NCI-H2227 (cell line): ENCODE data around the gene NRK.
"Not testable (repeated sequence)": the region's sequence is repeated elsewhere in the genome, so short reads cannot be mapped to it uniquely, and the experiment has no call there.

Experiments
- DNase-seq: peaks from one replicate; lab custom pipeline; 2025; ENCODE audit not compliant: unreplicated experiment; lab: John Stamatoyannopoulos, UW

The NRK gene, protein sequence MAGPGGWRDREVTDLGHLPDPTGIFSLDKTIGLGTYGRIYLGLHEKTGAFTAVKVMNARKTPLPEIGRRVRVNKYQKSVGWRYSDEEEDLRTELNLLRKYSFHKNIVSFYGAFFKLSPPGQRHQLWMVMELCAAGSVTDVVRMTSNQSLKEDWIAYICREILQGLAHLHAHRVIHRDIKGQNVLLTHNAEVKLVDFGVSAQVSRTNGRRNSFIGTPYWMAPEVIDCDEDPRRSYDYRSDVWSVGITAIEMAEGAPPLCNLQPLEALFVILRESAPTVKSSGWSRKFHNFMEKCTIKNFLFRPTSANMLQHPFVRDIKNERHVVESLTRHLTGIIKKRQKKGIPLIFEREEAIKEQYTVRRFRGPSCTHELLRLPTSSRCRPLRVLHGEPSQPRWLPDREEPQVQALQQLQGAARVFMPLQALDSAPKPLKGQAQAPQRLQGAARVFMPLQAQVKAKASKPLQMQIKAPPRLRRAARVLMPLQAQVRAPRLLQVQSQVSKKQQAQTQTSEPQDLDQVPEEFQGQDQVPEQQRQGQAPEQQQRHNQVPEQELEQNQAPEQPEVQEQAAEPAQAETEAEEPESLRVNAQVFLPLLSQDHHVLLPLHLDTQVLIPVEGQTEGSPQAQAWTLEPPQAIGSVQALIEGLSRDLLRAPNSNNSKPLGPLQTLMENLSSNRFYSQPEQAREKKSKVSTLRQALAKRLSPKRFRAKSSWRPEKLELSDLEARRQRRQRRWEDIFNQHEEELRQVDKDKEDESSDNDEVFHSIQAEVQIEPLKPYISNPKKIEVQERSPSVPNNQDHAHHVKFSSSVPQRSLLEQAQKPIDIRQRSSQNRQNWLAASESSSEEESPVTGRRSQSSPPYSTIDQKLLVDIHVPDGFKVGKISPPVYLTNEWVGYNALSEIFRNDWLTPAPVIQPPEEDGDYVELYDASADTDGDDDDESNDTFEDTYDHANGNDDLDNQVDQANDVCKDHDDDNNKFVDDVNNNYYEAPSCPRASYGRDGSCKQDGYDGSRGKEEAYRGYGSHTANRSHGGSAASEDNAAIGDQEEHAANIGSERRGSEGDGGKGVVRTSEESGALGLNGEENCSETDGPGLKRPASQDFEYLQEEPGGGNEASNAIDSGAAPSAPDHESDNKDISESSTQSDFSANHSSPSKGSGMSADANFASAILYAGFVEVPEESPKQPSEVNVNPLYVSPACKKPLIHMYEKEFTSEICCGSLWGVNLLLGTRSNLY (N-terminal part only)

DNA sequence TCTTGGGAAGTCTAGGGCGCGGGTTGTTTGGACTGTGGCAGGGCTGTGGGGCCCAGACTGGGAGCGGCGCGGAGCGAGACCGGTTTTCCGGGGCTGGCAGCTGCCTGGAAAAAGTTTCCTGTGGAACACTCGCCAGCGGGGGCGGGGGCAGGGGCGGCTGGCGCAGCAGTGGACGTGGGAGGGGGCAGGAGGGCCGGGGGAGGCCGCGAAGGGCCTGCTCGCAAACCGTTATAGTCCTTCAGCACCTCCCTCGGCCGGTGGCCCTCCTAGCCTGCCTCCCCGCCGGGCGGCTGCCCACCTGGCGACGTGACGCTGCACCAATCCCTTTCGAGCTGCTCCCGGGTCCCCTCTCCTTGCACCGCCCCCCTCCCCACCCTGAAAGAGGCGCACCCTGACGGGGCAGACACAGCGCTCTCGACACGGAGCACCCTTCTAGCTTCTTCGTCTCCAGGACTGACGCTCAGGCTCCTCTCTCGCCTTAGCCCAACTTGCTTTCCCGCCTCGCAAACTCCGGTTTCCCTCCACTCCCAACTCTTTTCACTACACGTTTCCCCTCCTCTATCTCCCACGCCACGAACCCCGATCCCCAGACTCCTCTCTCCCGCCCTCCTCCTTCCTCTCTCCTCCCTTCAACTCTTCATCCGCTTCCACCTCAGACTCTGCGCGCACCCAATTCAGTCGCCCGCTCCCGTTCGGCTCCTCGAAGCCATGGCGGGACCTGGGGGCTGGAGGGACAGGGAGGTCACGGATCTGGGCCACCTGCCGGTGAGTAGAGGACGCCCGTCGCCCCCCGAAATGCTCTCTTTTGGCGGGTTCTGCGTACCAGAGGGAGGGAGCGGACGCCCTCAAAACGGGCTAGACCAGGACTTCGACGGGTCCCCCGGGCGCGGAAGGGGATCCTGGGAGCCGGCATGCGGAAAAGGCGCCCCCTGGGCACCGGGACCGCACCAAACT lies at the start of gene NRK:
TSS of gene NRK (plus strand) at position 402 of the 954 bp plus-strand sequence. CDS start at position 709, 307 bp downstream.
- no peak for DNase-seq

DNA sequence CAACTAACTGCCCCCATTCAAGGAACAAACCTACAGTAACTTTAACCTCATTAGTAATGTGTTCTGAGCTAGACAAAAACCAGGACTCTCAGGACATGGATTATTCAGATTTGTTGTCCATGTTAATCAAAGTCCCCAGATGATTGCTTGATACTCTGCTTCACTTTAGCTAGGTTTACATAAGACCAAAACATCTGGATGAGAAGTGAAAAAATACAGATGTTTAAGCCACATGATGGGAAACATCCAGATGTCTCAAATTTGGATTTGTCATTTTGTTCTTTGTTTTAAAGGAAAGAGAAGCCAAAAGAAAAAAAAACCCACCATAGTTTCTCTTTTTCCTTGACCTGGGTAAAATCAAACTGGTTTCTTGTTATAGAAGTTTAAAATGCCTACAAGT lies 48.5 kb upstream of the NRK start:
- DNase-seq = no peak

DNA sequence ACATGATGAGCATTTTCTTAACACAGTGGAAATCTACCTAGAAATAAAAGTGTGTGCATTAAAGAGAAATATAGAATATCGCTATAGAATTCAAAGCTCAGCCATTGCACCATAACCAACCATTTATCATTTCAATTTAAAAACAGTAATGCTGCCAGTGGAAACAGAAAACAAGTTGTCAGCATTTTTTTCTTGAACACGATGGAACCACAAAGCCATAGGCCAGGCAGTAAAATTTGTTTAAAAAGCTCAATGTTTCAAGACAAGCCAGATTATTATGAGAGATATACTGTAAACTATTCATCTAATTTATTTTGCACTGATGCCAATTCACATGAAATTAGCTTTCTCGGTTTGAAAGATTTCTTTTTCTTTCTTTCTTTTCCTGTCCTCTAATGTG lies 46.7 kb upstream of the NRK start:
- DNase-seq = no peak

DNA sequence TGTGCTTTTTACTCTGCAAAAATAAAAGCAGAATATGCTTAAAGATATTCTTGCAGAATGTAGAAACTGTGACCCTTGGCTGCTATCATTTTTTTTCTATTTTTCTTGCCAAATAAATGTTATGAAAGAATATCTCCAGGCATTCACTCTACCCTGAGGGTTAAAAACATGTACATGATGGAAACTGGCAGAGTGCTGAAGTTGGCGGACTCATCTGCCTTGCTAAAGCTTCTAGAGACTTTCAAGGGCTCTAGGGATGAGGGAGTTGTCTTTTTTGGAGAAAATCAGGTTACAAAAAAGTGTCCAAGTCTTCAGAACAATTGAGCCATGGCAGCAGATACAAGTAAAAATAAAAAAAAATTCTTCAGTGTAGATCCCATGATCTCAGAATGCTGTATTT lies 40.5 kb upstream of the NRK start:
- no peak for DNase-seq

DNA sequence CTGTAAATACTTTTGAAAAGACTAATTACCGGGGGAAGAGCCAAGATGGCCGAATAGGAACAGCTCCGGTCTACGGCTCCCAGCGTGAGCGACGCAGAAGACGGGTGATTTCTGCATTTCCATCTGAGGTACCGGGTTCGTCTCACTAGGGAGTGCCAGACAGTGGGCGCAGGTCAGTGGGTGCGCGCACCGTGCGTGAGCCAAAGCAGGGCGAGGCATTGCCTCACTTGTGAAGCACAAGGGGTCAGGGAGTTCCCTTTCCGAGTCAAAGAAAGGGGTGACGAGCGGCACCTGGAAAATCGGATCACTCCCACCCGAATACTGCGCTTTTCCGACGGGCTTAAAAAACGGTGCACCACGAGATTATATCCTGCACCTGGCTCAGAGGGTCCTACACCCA lies 25.5 kb upstream of the NRK start:
- DNase-seq = not testable (repeated sequence)

DNA sequence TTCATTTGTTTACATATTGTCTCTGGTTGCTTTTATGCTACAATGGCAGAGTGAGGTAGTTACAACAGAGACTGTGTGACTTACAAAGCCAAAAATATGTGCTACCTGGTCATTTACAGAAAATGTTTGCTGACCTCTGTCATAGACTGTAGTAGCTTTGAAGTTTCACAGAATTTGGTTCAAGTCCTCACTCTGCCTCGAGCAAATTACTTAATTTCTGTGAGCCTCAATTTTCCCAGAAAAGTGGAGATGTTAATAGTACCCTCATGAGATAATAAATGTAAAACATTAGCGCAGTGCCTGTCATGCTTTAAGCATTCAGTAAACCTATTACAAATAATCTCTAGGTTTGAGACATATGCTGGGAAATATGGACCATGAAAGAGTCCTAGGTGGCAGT lies 18.4 kb upstream of the NRK start:
- DNase-seq = no peak

DNA sequence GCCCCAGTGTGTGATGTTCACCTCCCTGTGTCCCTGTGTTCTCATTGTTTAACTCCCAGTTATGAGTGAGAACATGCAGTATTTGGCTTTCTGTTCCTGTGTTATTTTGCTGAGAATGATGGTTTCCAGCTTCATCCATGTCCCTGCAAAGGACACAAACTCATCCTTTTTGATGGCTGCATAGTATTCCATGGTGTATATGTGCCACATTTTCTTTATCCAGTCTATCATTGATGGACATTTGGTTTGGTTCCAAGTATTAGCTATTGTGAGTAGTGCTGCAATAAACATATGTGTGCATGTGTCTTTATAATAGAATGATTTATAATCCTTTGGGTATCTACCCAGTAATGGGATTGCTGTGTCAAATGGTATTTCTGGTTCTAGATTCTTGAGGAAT lies 16.7 kb upstream of the NRK start:
- not testable (repeated sequence) for DNase-seq

DNA sequence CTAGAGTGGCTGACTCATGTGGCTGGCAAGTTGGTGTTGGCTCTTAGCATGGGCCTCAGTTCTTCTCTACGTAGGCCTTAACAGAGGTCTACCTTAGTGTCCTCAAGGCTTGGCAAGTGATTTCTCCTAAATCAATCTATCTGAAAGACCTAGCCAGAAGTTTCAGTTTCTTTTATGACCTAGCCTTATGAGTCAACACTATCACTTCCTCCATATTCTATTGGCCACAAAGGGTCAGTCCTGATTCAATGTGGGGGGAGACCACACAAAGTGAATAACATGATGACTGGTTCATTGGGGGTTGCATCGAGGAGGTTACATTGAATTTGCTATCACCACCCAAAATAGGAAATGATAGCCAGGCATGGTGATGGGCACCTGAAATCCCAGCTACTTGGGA lies 5.8 kb upstream of the NRK start:
- DNase-seq = no peak

DNA sequence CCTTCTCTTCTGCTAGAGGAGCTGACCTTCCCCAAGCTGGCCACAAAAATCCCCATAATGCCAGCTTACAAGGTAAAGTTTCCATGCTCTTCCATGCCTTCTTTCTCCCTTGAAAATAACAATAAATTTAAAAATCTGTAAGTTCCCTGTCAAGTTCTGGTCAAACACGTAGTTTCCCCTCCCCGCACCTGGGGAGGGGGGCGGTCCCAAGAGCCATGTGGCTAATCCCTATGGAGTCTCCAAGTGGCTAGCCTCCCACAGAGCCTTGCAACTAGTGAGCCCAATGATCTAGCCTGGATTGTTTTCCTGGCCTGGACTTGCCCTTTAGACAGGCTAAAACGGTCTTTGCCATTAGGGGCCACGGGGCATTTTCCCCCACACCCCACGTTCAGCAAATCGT lies 2.1 kb upstream of the NRK start:
- no peak for DNase-seq

DNA sequence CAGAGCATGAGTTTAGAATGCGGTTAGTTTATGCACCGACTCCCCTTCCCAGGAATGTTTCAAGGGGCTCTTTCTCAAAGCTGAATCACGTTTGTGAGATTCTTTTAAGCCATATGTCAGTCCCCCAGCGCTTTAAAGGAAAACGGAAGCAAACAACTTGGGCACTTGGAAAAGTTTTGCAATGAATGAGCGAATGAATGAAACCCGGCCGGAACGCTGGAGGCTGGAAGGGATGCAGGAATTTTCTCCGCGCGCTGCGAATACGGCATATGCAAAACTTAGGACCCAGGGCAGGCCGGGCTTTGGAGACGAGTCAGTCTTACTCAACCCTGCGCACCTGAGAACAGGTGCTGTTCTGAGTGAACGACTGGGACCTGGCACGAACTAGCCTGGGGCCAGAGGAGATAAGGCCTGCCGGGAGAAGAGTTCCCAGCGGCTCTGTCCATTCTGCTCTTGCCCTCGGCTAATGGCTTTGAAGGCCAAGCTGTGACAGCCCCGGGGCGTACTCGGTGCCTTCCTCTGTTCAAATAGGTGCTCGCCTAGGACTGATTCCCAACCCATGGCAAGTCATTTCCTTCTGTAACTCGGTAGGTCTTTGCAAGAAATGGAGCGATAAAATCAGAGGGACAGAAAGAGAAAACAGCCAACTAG lies 743 bp upstream of the NRK start:
- DNase-seq = no peak

DNA sequence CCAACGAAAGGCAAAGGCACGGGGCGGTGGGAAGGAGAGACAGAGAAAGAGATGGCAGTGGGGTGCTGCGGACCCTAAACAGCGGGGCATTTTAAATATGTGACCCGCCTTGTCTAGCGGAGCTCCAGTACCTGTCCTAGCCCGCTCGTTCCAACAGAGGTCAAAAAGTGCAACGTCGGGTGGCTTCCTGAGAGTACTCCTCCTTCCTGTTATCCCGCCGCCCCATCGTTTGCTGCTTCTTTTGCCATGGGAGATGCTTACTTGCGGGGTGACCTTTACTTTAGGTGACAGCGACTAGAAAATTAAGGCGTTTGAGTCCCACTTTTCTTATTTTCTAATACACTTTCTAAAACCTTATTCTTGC lies 735 bp downstream of the NRK start:
- DNase-seq = no peak

DNA sequence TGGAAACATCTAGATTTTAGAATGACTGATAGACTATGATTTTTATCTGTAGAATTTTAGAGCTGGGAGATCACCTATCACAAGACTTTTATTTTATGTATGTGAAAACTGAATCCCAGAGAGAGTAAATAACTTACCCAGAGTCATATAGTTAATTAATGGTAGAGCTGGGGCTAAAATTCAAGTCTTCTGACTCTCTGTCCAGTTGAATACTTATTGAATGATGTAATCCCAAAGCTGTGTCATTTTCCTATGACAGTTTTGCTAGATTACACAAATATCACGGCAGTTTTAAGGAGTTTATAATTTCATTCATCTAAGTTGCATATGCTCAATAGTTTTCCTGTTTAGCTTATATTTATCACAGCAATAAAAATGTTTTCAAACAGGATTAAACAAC lies 6.7 kb downstream of the NRK start:
- DNase-seq = no peak

DNA sequence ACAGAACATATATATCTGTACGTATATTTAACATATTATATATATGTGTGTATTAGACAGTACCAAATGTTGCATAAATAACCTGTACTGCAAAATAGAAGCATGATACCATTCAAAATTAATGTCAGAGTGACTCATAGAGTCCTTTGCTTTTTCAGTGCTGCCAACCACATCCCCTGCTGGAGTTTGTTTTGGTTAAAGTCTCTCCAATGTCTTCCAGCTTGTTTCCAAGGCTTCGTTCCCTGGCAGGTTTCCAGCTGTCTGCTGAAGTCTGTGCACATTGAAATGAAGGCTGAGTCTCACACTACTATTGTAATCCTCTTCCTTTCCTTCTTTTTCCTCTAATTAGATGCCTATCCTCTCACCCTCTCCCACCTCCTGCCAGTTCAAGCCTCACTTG lies 14.9 kb downstream of the NRK start:
- no peak for DNase-seq

DNA sequence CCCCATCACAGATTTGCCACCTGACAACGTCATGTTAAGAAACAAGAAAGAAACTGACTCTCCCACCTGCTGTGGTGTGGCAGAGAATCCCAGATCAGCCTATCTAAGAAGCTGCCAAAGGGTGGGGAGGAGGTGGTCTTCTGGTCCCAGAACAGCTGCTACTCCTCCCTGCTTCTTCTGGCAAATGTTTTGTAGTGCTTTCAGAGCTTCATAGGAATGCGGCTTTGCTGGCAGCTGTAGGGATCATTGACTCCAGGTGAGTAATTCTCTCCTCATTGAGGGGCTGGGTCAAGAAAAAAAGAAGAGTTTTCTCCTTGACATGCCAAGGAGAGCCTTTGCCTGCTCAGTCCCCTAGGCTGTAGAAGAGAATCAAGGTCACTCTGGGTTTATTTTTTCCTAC lies 23.3 kb downstream of the NRK start:
- no peak for DNase-seq

DNA sequence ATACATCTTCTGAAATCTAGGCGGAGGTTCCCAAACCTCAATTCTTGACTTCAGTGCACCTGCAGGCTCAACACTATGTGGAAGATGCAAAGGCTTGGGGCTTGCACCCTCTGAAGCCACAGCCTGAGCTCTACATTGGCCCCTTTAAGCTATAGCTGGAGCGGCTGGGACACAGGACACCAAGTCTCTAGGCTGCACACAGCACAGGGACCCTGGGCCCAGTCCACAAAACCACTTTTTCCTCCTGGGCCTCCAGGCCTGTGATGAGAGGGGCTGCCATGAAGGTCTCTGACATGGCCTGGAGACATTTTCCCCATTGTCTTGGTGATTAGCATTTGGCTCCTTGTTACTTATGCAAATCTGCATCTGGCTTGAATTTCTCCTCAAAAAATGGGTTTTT lies 27.8 kb downstream of the NRK start:
- DNase-seq = not testable (repeated sequence)

DNA sequence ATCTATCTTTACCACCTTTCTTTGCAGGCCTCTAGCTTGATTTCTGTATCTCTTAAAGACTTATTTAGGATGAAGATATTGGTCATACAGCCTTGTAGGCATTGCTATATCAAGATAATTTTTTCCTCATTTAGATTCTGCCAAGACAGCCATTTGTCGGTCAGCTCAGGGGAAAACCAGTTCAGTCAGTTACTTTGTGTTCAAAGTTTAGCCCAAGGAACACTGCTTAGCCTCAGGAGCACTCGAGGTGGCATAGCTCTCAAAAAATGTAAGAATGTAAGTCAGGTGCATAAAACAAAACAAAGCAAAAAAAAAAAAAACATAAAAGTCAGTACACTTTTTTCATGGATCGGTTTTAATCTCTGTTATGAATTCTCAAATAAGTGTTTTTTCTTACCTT lies 43.4 kb downstream of the NRK start:
- no peak for DNase-seq

DNA sequence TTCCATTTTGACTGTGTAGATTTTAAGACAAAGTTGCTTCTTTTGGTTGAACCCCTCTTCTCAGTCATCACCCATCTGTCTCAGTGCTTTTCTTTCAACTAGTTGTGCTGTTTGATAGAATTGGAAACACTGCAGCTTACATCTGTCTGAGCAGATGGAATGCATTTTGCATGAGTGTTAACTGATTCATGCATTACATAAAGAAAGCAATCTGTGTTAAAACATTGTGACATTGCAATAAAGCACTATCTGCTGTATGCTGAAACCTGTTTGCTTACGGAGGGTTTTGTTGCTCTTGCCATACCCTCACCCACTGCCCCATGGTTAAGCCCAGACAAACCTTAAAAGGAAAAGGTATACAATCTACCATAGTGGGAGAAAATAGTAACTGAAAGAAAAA lies 47.4 kb downstream of the NRK start:
- no peak for DNase-seq

DNA sequence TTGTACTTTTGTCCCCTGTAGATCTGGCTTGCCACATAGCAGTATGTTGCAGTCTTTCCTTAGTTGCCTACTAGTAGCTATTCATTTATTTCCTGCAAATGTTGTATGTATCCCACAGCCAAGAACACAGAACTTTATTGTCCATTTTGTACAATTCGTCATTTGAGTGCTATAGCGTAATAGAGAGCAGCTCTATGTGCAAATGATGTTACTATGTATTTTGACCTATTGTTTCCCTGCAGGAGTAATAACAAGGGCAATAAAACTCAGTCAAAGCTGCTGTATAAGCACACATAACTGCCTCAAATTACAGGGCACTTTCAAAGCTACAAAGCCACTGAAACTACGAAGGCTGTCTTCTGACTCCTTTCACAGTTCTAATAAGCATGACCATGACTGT lies 48.1 kb downstream of the NRK start:
- DNase-seq = no peak

DNA sequence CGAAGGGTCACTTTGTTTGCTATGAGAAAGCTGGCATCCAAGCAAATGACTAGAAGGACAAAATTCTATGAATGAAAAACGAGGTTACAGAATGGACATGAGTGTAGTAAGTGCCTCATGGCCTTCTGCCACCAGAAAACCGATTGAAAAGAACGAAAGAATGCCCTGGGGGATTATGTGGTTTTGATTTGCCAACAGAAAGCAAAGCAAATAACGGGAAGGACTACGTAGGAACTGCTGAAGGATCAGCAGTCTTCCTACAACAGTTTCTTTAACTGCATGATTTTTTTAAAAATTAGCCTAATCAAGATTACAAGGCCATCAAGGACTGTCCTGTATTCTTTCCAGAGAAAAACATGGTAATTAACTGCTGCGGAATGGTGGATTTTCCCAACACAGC lies 50.6 kb downstream of the NRK start:
- DNase-seq = no peak

DNA sequence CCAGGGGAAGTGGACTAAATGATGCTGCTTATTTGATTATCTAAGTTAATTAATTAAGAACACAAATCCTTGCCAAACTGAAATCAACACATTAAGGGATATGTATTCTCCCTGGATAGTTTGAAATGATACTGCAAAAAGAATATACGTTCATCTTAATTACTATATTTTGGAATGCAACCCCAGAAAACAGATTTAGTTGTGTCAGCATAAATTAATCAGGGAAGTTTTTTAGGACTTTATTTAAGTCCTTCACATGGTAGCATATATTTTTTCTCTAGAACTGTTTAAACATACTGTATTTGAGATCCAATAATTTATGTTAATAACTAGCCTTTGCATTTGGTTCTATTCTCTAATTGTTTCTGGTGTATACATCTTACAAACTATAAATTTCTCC lies 52.5 kb downstream of the NRK start:
- no peak for DNase-seq
